Natural killer cell (primary cell): ENCODE results near the gene CARMIL1. TPM values are rescaled to one million over a fixed set of nuclear protein-coding genes. Genes with fewer than 3 reads are reported as not detected.
A peak's percentile ranks its signal among the peaks of the same experiment; 100 is the strongest.

Experiments used
- ATAC-seq, 3 donors: fragments of 150-1000 bp in 2 of 3; fragments of 200-7000 bp in 1 of 3; cut with Tn5 transposase; 1 replicate in 1 of 3; 2 replicates in 2 of 3; pipeline ENCODE4 v1.10.0; 2021; ENCODE audit warnings: mild to moderate bottlenecking in 2 of 3, moderate library complexity in 2 of 3
- DNase-seq, 2 donors: peaks; one replicate each; pipeline versions ENCODE4 v3.0.0 to v3.0.0-alpha.2; 2013 to 2021; ENCODE audit warnings: mixed read lengths in 1 of 2
- H3K27ac ChIP-seq: one replicate; pipeline ENCODE4 v1.5.1; 2013; ENCODE audit warnings: mild to moderate bottlenecking, low read length
- H3K27me3 ChIP-seq: one replicate; pipeline ENCODE4 v1.6.1; 2013; ENCODE audit warnings: low read length; ENCODE audit not compliant: control insufficient read depth, insufficient read depth
- H3K36me3 ChIP-seq: one replicate; pipeline ENCODE4 v1.6.1; 2013; ENCODE audit warnings: low read length; ENCODE audit not compliant: control insufficient read depth, insufficient read depth
- H3K4me1 ChIP-seq: one replicate; pipeline ENCODE4 v1.6.1; 2013; ENCODE audit warnings: low read length; ENCODE audit not compliant: control insufficient read depth, insufficient read depth
- H3K4me3 ChIP-seq: one replicate; pipeline ENCODE4 v1.5.1; 2013; ENCODE audit warnings: low read length
- H3K9me3 ChIP-seq: one replicate; pipeline ENCODE4 v1.6.1; 2013; ENCODE audit warnings: low read length; ENCODE audit not compliant: control insufficient read depth, insufficient read depth
- H3K27ac Mint-ChIP-seq, 2 donors: one replicate each; pipeline ENCODE4 v1.8.0; 2022; ENCODE audit warnings: mild to moderate bottlenecking in 2 of 2, mixed read lengths in 2 of 2, moderate library complexity in 1 of 2
- H3K27me3 Mint-ChIP-seq, 2 donors: one replicate each; pipeline ENCODE4 v1.8.0; 2022; ENCODE audit warnings: low read depth in 2 of 2, mixed read lengths in 2 of 2
- H3K36me3 Mint-ChIP-seq: one replicate; pipeline ENCODE4 v1.8.0; 2022; ENCODE audit warnings: mixed read lengths
- H3K4me1 Mint-ChIP-seq, 2 donors: one replicate each; pipeline ENCODE4 v1.8.0; 2022; ENCODE audit warnings: mixed read lengths in 2 of 2
- H3K4me3 Mint-ChIP-seq: one replicate; pipeline ENCODE4 v1.8.0; 2022; ENCODE audit warnings: mild to moderate bottlenecking, moderate library complexity, mixed read lengths
- H3K9me3 Mint-ChIP-seq, 2 donors: one replicate each; pipeline ENCODE4 v1.8.0; 2022; ENCODE audit warnings: mixed read lengths in 2 of 2
- WGBS: methylation state at CpG from one replicate; pipeline ENCODE4 v1.1.7; 2013; ENCODE audit warnings: missing lambda C conversion rate; ENCODE audit not compliant: insufficient coverage; 5-methylcytosine and 5-hydroxymethylcytosine counted together
- intact Hi-C: fragments of 100-400 bp; cut with micrococcal nuclease; formaldehyde crosslinking; loops from one replicate; pipeline ENCODE4 v1.14.2; 2022
- total RNA-seq, 4 donors: library from RNA; stranded (reverse); fragments of 120-200 nt in 1 of 4; gene quantifications; one replicate each; pipeline versions ENCODE4 v1.2.3 to v1.2.4, GENCODE V29; 2013 to 2022
- TF ChIP-seq, protein P1 (sequence below): fragments of 200-600 bp; IDR thresholded peaks from one replicate; pipeline ENCODE4 v1.8.0; 2022; ENCODE audit warnings: antibody characterized with exemption

CARMIL1 gene
- total RNA-seq, 3 donors from 2014 or later (not counting 1 experiment from before 2014, with no cell fraction given): 0.25 to 1.1 (median 0.35) TPM

DNA sequence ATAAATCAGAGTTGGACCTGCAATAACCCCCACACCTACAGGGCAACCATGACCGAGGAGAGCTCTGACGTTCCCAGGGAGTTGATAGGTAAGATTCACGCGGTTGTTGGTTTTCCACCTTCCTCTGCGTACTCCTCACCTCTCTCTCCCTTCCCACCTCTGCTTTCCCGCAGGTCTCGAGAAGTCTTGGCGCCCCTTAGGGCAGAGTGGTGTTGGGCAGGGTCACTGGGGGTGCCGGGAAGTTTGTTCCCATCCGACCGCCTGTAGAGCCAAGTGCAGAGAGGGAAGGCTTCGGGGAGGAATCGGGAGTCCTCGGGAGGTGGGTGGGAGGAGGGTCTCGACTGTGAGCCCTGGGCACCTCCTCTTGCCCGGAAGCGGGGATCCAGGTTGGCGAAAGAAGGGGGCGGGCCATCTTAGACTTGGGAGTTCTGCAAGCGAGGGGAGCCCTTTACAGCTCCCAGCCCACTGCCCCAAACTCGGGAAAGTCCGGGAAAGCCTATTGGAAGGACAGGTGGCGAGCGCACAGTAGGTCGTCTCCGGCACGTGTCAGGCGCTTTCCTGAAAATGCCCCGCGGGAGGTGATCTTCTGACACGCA, 672 bp downstream of the CARMIL1 start:
- no peaks in the 10 kb centered on the region for H3K9me3 Mint-ChIP-seq
- H3K36me3 Mint-ChIP-seq: no peaks in the 10 kb centered on the region
- DNase-seq: peak in 1 of 2 donors; percentile 56
- Histone ChIP-seq H3K36me3 (no peaks in the 10 kb centered on the region), H3K27me3 (peaks cover 7% of the 10 kb centered on the region), H3K27ac (no peak overlapping the region), H3K4me1 (peaks cover 20% of the 10 kb centered on the region), H3K4me3 (peak overlapping the region; percentile 62), H3K9me3 (no peaks in the 10 kb centered on the region)
- intact Hi-C loops: no loop called here
- peaks cover 10 to 22% of the 10 kb centered on the region in 2 donors for H3K27me3 Mint-ChIP-seq
- peak overlapping the region; percentile 90 for H3K4me3 Mint-ChIP-seq
- H3K27ac Mint-ChIP-seq: no peak overlapping the region
- H3K4me1 Mint-ChIP-seq: peaks cover 4 to 19% of the 10 kb centered on the region in 2 donors
- ATAC-seq: peak in 1 of 3 donors; percentile 9
- 2% methylated on average over 26 of the region's 31 CpGs for WGBS
- TF ChIP-seq, protein P1, sequence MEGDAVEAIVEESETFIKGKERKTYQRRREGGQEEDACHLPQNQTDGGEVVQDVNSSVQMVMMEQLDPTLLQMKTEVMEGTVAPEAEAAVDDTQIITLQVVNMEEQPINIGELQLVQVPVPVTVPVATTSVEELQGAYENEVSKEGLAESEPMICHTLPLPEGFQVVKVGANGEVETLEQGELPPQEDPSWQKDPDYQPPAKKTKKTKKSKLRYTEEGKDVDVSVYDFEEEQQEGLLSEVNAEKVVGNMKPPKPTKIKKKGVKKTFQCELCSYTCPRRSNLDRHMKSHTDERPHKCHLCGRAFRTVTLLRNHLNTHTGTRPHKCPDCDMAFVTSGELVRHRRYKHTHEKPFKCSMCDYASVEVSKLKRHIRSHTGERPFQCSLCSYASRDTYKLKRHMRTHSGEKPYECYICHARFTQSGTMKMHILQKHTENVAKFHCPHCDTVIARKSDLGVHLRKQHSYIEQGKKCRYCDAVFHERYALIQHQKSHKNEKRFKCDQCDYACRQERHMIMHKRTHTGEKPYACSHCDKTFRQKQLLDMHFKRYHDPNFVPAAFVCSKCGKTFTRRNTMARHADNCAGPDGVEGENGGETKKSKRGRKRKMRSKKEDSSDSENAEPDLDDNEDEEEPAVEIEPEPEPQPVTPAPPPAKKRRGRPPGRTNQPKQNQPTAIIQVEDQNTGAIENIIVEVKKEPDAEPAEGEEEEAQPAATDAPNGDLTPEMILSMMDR: no peak

DNA sequence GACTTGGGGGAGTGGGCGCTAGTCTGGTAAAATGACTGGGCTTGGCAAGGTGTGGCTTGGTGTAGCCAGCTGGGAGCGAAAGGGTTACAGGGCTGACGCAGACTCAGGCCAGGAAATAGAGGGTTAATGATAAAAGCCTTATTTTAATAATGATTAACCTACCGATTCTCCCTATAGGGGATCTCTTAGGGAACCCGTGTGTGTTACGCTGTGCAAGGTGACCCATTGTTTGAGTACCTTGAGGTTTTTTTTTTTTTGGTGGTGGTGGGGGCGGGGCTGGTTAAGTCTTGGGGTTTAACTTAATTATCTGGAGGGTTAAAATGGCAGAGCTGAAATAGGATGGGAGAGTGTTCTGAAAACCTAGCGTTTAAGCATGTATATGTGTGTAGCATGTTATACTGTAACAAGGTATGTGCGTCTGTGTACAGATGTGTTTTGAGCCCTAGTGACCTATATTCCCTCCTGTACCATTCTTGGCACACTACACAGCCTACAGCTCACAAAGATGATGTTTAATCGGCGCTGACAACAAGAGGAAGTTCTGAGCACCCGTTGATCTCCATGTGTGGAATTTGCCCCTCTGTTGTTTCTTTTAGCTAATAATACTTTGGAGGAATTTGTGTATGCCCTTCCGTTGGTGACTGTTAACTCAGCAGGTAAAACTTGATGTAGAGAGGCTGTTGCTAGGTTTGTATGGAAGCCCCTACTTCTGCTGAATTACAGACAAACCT, 1.3 kb downstream of the CARMIL1 start:
- Mint-ChIP-seq H3K27ac (peak overlapping the region in 1 of 2 donors; percentile 32), H3K27me3 (peaks cover 9 to 22% of the 10 kb centered on the region in 2 donors), H3K9me3 (no peaks in the 10 kb centered on the region), H3K36me3 (no peaks in the 10 kb centered on the region), H3K4me1 (peaks cover 4 to 19% of the 10 kb centered on the region in 2 donors), H3K4me3 (peak overlapping the region; percentile 90)
- Histone ChIP-seq H3K4me1 (peaks cover 20% of the 10 kb centered on the region), H3K9me3 (no peaks in the 10 kb centered on the region), H3K27me3 (peaks cover 7% of the 10 kb centered on the region), H3K4me3 (peak overlapping the region; percentile 62), H3K27ac (no peak overlapping the region), H3K36me3 (no peaks in the 10 kb centered on the region)
- WGBS: 21% methylated on average over 10 of the region's 13 CpGs
- DNase-seq: peak in 1 of 2 donors; percentile 57
- ATAC-seq: no peak
- TF ChIP-seq, protein P1: no peak
- intact Hi-C loops: no loop called here

DNA sequence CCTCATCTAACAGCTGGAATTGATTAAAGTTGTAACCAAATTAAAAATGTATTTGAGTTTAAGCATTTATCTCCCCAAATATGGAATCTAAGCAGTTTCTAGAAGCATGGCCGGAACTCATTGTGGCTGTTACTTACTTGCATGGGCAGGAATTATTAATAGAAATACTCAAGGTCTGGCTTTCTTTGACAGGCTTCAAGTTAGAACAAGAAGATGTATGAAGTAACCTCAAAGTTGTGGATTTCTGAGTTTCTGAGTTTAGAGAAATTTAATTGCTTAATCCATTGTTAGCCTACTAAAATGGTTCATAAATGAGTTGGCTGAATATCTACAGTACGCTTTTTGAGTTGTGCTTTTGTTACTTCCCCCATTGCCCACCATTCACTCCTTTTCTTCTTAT, 7.7 kb downstream of the CARMIL1 start:
- H3K27ac Mint-ChIP-seq: no peak overlapping the region
- H3K36me3 Mint-ChIP-seq: no peaks in the 10 kb centered on the region
- 100% methylated on average over 1 of the region's 2 CpGs for WGBS
- no peak for ATAC-seq
- peaks cover 0 to 5% of the 10 kb centered on the region in 2 donors for H3K27me3 Mint-ChIP-seq
- TF ChIP-seq, protein P1: no peak
- H3K27me3 ChIP-seq: no peaks in the 10 kb centered on the region
- H3K27ac ChIP-seq: no peak overlapping the region
- no peak overlapping the region for H3K4me3 ChIP-seq
- H3K9me3 Mint-ChIP-seq: no peaks in the 10 kb centered on the region
- no peaks in the 10 kb centered on the region for H3K4me1 Mint-ChIP-seq
- H3K36me3 ChIP-seq: no peaks in the 10 kb centered on the region
- DNase-seq: no peak
- no peak overlapping the region for H3K4me3 Mint-ChIP-seq
- H3K9me3 ChIP-seq: no peaks in the 10 kb centered on the region
- intact Hi-C loops: no loop called here
- no peaks in the 10 kb centered on the region for H3K4me1 ChIP-seq
